MM.1S (cell line): ENCODE results near the gene GSN.

Source experiments
- EZH2phosphoT487 ChIP-seq: fragments of 300-600 bp; sonication (generic); IDR thresholded peaks from 2 replicates; pipeline ENCODE4 v1.6.1; 2018; ENCODE audit warnings: antibody characterized with exemption, low read length
- TF ChIP-seq, protein P1 (sequence below): fragments of 300-600 bp; sonication (generic); IDR thresholded peaks from 2 replicates; pipeline ENCODE4 v1.5.1; 2016; ENCODE audit warnings: antibody characterized with exemption, low read length, mixed read lengths

GRCh38 chr9:121269642-121270254 is 1.8 kb downstream of the GSN start:
- TF ChIP-seq, protein P1, sequence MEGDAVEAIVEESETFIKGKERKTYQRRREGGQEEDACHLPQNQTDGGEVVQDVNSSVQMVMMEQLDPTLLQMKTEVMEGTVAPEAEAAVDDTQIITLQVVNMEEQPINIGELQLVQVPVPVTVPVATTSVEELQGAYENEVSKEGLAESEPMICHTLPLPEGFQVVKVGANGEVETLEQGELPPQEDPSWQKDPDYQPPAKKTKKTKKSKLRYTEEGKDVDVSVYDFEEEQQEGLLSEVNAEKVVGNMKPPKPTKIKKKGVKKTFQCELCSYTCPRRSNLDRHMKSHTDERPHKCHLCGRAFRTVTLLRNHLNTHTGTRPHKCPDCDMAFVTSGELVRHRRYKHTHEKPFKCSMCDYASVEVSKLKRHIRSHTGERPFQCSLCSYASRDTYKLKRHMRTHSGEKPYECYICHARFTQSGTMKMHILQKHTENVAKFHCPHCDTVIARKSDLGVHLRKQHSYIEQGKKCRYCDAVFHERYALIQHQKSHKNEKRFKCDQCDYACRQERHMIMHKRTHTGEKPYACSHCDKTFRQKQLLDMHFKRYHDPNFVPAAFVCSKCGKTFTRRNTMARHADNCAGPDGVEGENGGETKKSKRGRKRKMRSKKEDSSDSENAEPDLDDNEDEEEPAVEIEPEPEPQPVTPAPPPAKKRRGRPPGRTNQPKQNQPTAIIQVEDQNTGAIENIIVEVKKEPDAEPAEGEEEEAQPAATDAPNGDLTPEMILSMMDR = no peak
- TF ChIP-seq EZH2phosphoT487 = no peak
